ENCODE results near the gene ITPR1. TPM values are rescaled to one million over a fixed set of nuclear protein-coding genes. Genes with fewer than 3 reads are reported as not detected.

The ITPR1 gene
- total and polyA plus RNA-seq, 4 donors: 3.7 to 39.4 (median 8.2) TPM

DNA sequence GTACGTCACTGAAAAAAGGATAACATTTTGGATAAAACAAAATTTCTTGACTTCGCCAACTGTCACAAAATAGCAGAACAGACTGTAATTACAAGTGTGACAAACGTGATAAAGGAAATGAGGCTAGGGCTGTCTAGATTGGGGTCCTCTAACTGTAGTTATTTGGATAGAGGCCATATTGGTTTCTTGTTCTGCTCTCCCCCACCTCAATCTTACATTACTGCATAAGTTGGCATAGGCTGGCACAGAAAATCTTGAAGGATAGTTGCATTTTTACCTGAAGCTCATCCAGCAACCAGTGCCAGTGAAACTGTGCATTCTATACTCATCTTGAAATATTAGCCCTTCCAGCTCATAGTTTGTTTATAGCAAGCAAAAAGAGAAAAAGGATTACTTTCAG lies 84.6 kb downstream of the ITPR1 start:
- 90% methylated on average over 3 of the region's 3 CpGs for WGBS
- H3K9me3 ChIP-seq (ENCODE audit: control insufficient read depth in 4 of 4, low read length in 3 of 4): no peaks in the 10 kb centered on the region
- H3K4me3 ChIP-seq (ENCODE audit: low read depth in 1 of 3, low read length in 3 of 3): no peak overlapping the region
- H3K4me1 ChIP-seq (ENCODE audit: control insufficient read depth in 4 of 4, insufficient read depth in 4 of 4, low read length in 3 of 4): peaks cover 0 to 3% (median 1%) of the 10 kb centered on the region in 4 donors
- no peaks in the 10 kb centered on the region for H3K36me3 ChIP-seq (ENCODE audit: control insufficient read depth in 4 of 4, insufficient read depth in 3 of 4, low read depth in 1 of 4, low read length in 3 of 4)
- TF ChIP-seq FOXA1 (IDR thresholded peaks at IDR 0.05) (no peak), HNF4A (conservative IDR thresholded peaks at IDR 0.05) (no peak), NR2F2 (IDR thresholded peaks at IDR 0.05) (no peak), JUND (IDR thresholded peaks at IDR 0.05) (no peak), ATF3 (IDR thresholded peaks at IDR 0.05) (no peak), SP1 (IDR thresholded peaks at IDR 0.05) (no peak), YY1 (IDR thresholded peaks at IDR 0.05) (no peak), EGR1 (IDR thresholded peaks at IDR 0.05; ENCODE audit: low read depth in 2 of 2) (no peak), RAD21 (IDR thresholded peaks at IDR 0.05) (no peak), GABPA (IDR thresholded peaks at IDR 0.05 in 1 of 2, conservative IDR thresholded peaks at IDR 0.05 in 1 of 2) (no peak), RXRA (IDR thresholded peaks at IDR 0.05) (no peak)
- TF ChIP-seq, protein P1, sequence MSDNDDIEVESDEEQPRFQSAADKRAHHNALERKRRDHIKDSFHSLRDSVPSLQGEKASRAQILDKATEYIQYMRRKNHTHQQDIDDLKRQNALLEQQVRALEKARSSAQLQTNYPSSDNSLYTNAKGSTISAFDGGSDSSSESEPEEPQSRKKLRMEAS (IDR thresholded peaks at IDR 0.05): no peak
- TF ChIP-seq, protein P2, sequence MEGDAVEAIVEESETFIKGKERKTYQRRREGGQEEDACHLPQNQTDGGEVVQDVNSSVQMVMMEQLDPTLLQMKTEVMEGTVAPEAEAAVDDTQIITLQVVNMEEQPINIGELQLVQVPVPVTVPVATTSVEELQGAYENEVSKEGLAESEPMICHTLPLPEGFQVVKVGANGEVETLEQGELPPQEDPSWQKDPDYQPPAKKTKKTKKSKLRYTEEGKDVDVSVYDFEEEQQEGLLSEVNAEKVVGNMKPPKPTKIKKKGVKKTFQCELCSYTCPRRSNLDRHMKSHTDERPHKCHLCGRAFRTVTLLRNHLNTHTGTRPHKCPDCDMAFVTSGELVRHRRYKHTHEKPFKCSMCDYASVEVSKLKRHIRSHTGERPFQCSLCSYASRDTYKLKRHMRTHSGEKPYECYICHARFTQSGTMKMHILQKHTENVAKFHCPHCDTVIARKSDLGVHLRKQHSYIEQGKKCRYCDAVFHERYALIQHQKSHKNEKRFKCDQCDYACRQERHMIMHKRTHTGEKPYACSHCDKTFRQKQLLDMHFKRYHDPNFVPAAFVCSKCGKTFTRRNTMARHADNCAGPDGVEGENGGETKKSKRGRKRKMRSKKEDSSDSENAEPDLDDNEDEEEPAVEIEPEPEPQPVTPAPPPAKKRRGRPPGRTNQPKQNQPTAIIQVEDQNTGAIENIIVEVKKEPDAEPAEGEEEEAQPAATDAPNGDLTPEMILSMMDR (IDR thresholded peaks at IDR 0.05; ENCODE audit: low read depth, low read length, missing input control): no peak
- no peak overlapping the region for H3K27ac ChIP-seq (ENCODE audit: low read depth in 1 of 2, low read length in 2 of 2)
- no peak for DNase-seq (ENCODE audit: low spot score)
- H3K9ac ChIP-seq (ENCODE audit: low read depth in 1 of 2, low read length in 2 of 2): no peak overlapping the region
- H3K27me3 ChIP-seq (ENCODE audit: control insufficient read depth in 4 of 4, insufficient read depth in 4 of 4, low read length in 3 of 4): no peaks in the 10 kb centered on the region

- Histone ChIP-seq H3K36me3 (ENCODE audit: control insufficient read depth in 4 of 4, insufficient read depth in 3 of 4, low read depth in 1 of 4, low read length in 3 of 4) (no peaks in the 10 kb centered on the region), H3K4me1 (ENCODE audit: control insufficient read depth in 4 of 4, insufficient read depth in 4 of 4, low read length in 3 of 4) (peaks cover 3 to 11% (median 7%) of the 10 kb centered on the region in 4 donors), H3K4me3 (ENCODE audit: low read depth in 1 of 3, low read length in 3 of 3) (no peak overlapping the region), H3K9me3 (ENCODE audit: control insufficient read depth in 4 of 4, low read length in 3 of 4) (no peaks in the 10 kb centered on the region), H3K27me3 (ENCODE audit: control insufficient read depth in 4 of 4, insufficient read depth in 4 of 4, low read length in 3 of 4) (no peaks in the 10 kb centered on the region), H3K27ac (ENCODE audit: low read depth in 1 of 2, low read length in 2 of 2) (no peak overlapping the region), H3K9ac (ENCODE audit: low read depth in 1 of 2, low read length in 2 of 2) (no peak overlapping the region)
- no peak for TF ChIP-seq NR2F2 (IDR thresholded peaks at IDR 0.05)
- TF ChIP-seq, protein P2 (IDR thresholded peaks at IDR 0.05; ENCODE audit: low read depth, low read length, missing input control): no peak
- TF ChIP-seq JUND (IDR thresholded peaks at IDR 0.05): no peak
- TF ChIP-seq RAD21 (IDR thresholded peaks at IDR 0.05): no peak
- WGBS: 84% methylated on average over 14 of the region's 14 CpGs
- no peak for DNase-seq (ENCODE audit: low spot score)
Observed at GRCh38 chr3:4580346-4581123, 87.4 kb downstream of the ITPR1 start.
